Prostate gland (tissue), 2 donors: Measurements from ENCODE around the gene SENP7.

Source experiments
- CTCF ChIP-seq, 4 experiments: fragments of 200-600 bp in 2 of 4; fragments of 450-650 bp in 2 of 4; sonication (generic) in 2 of 4; IDR thresholded peaks; 1 replicate in 3 of 4; 2 replicates in 1 of 4; pipeline ENCODE4 v1.5.1; 2016 to 2019; ENCODE audit warnings: antibody characterized with exemption in 4 of 4, mild to moderate bottlenecking in 2 of 4, moderate library complexity in 2 of 4
- POLR2AphosphoS5 ChIP-seq: sonication (generic); formaldehyde crosslinking; IDR thresholded peaks from one replicate; pipeline ENCODE4 v1.6.1; 2017; ENCODE audit warnings: antibody characterized with exemption

DNA sequence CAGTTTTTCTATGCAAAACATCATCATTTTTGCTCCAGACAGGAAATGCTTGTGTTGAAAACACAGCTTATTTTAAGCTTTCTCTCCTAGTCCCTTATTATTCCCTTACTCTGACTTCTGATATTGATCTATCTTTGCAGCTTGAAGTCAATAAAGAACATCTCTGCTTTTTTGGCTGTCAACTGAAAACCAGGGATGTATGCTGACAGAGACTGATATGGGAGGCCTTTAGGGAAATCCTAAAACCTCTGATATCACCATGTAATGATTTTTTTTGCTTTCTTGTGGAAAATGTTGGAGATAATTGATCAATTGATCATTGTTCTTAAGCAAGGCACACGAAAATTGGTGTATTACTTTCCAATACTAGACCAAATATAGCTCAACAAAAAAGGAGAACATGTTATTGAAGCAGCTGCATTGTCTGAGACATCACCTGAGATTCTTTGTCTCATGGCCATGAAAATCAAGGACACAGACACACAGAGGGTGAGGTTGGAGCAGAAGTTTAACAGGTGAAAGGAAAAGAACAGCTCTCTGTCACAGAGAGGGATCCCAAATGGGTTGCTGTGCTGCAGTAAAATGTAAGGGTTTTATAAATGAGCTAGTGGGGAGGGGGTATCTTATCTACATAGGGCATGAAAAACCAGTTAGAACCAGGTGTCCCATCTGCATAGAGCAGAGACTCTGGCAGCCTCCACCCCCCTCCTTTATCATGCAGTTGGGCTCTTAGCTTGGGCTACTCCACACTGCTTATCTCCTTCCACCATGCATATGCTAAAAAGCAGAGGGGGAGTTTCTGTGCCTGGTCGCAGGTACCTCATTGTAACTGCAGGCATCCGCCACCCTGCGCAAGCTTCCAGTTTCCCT is 17.0 kb upstream of the SENP7 start:
- no peak for TF ChIP-seq CTCF (IDR thresholded peaks at IDR 0.05)
- TF ChIP-seq POLR2AphosphoS5 = no peak
